Measurements from ENCODE around the gene PTP4A1.

DNA sequence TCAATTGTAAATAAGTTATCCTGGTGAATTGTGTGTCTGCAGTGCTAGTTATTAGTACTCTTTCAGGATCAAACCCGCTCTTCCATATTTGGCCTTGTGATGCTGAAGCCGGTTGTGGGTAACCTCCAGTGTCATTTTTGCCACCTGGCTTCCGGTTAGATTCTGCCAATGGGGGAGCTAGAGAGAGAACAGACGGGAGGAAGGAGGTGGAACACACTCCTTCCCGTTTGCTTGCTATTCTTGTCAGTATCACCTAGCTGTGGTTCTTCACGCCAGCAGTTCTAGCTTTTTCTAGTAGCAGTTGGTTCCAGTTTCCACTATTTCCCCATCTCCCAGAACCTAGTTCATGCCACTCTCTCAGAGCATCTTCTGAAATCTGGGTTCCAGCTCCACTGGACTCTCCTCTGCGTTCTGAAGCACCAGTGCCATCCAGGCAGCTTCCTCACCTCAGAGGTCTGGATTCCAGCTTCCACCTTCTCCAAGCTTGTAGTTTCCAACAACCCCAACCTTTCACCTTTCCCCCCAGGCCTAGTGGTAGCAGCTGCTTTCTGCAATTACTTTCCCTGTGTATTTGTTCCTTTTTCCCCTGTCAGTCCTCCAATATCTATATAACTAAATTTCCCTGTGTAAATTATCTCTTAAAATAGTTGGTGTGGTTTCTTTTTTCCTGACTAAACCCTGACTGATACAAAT lies 46.9 kb upstream of the PTP4A1 start:
- TF ChIP-seq, protein P1, sequence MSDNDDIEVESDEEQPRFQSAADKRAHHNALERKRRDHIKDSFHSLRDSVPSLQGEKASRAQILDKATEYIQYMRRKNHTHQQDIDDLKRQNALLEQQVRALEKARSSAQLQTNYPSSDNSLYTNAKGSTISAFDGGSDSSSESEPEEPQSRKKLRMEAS (IDR thresholded peaks at IDR 0.05; ENCODE audit: low read depth) = no peak
- TF ChIP-seq EP300 (IDR thresholded peaks at IDR 0.05; ENCODE audit: borderline replicate concordance in 1 of 2, low read depth in 1 of 2, low read length in 1 of 2) (no peak), CTCF (IDR thresholded peaks at IDR 0.05) (no peak), FOXJ3 (CRISPR knock-in tag; IDR thresholded peaks at IDR 0.05) (no peak), EZH2phosphoT487 (IDR thresholded peaks at IDR 0.05; ENCODE audit: borderline replicate concordance, low read depth) (no peak), USF1 (IDR thresholded peaks at IDR 0.05; ENCODE audit: borderline replicate concordance, low read depth) (no peak), POLR2AphosphoS5 (IDR thresholded peaks at IDR 0.05; ENCODE audit: low read depth, low read length) (no peak), ZBTB33 (IDR thresholded peaks at IDR 0.05; ENCODE audit: borderline replicate concordance, low read depth) (no peak), GABPA (IDR thresholded peaks at IDR 0.05; ENCODE audit: low read depth) (no peak), REST (IDR thresholded peaks at IDR 0.05; ENCODE audit: low read depth, low read length) (no peak)
- TF ChIP-seq, protein P2, sequence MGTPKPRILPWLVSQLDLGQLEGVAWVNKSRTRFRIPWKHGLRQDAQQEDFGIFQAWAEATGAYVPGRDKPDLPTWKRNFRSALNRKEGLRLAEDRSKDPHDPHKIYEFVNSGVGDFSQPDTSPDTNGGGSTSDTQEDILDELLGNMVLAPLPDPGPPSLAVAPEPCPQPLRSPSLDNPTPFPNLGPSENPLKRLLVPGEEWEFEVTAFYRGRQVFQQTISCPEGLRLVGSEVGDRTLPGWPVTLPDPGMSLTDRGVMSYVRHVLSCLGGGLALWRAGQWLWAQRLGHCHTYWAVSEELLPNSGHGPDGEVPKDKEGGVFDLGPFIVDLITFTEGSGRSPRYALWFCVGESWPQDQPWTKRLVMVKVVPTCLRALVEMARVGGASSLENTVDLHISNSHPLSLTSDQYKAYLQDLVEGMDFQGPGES (IDR thresholded peaks at IDR 0.05; ENCODE audit: low read depth, low read length) = no peak

Data from SK-N-SH (cell line).